ENCODE measurements around the gene RAB6A. TPM values are rescaled to one million over a fixed set of nuclear protein-coding genes. Genes with fewer than 3 reads are reported as not detected.

Gene RAB6A
- total and polyA plus RNA-seq, 10 of the 15 experiments (the other 5 are each of a cell fraction or from before 2014, with no cell fraction given): 9.8 to 107 (median 34.1) TPM

DNA sequence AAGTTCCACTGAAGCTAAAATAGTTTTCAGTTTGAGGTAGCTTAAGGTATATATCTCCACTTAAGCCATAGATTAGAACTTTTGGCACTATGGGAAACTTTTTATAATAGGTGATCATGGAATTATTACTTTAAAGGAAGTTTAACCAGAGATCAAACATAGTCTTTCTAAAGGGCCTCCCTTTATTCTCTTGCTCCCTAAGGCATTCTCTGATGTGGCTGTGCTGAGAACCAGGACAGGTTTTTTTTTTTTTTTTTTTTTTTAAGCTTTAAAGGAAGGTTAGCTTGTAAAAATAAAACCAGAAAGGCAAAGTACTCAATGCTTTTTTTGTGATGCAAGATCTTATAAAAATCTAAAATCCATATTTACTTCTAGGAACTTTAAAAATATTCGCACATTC lies 23.9 kb upstream of the RAB6A start:
- 92% methylated on average over 1 of the region's 1 CpG for WGBS (ENCODE audit: insufficient coverage, insufficient replicate concordance, low lambda C conversion rate, missing lambda C conversion rate)
- no TSS peak for BruUV-seq (replicated peaks)
- H3K4me1 ChIP-seq (ENCODE audit: control insufficient read depth, insufficient read depth, low read length): peaks cover 4% of the 10 kb centered on the region; the same call in 1 of the 2 replicates
- ATAC-seq (no peak), DNase-seq (ENCODE audit: low read depth, low spot score) (no peak), FAIRE-seq (no peak)
- H3K4me2 ChIP-seq (ENCODE audit: control insufficient read depth, insufficient read depth): no peak overlapping the region
- no peak overlapping the region for H3K9ac ChIP-seq (ENCODE audit: control insufficient read depth, insufficient read depth, low read length)
- H3K9me3 ChIP-seq (replicated peaks; ENCODE audit: control insufficient read depth, insufficient read depth, low read length): no peaks in the 10 kb centered on the region
- ChIA-PET RAD21 (ENCODE audit: unreplicated experiment) (interaction anchor here (0.6 kb wide), 1 partner anchor 26 kb away, joined by 3 read pairs; no protein-coding TSS in a partner anchor), CTCF (no interaction called here), POLR2A (interaction anchor here (0.5 to 1.6 kb wide), 6 partner anchors 24 to 706 kb away, joined by 3 to 5 read pairs (median 4); partner anchors contain the start of genes COA4, PAAF1 and RAB6A), SMC1A (ENCODE audit: uncharacterized antibody, unreplicated experiment) (interaction anchor here (1.0 to 1.2 kb wide), 3 partner anchors 9 to 433 kb away, joined by 3 to 5 read pairs (median 3); no protein-coding TSS in a partner anchor)
- H4K20me1 ChIP-seq (ENCODE audit: control insufficient read depth, insufficient read depth): no peaks in the 10 kb centered on the region
- in situ Hi-C loops (cut with MboI) (no loop called here), intact Hi-C loops (cut with micrococcal nuclease; ENCODE audit: unreplicated experiment) (no loop called here)
- no peaks in the 10 kb centered on the region for H3K36me3 ChIP-seq (ENCODE audit: control insufficient read depth in 2 of 2, insufficient read depth in 2 of 2, low read length in 1 of 2)
- no peak overlapping the region for H3K27ac ChIP-seq (ENCODE audit: control insufficient read depth, insufficient read depth)
- peaks cover 16% of the 10 kb centered on the region for H3K79me2 ChIP-seq (ENCODE audit: control insufficient read depth, insufficient read depth, low read length)
- no peak overlapping the region for H2AFZ ChIP-seq (ENCODE audit: control insufficient read depth, low read depth, low read length)
- H3K27me3 ChIP-seq (replicated peaks in 1 of 2; ENCODE audit: control insufficient read depth in 2 of 2, insufficient read depth in 2 of 2, low read length in 1 of 2): no peaks in the 10 kb centered on the region
- H3K4me3 ChIP-seq: no peak overlapping the region
- TF ChIP-seq RB1 (IDR thresholded peaks at IDR 0.05; ENCODE audit: borderline replicate concordance) (no peak), CREM (IDR thresholded peaks at IDR 0.05; ENCODE audit: low read depth) (no peak), TCF7 (IDR thresholded peaks at IDR 0.05; ENCODE audit: borderline replicate concordance) (no peak), BACH1 (IDR thresholded peaks at IDR 0.05; ENCODE audit: borderline replicate concordance) (no peak), MYB (IDR thresholded peaks at IDR 0.05; ENCODE audit: borderline replicate concordance, low read depth, low read length) (no peak), STAT3 (IDR thresholded peaks at IDR 0.05; ENCODE audit: low read depth, low read length) (no peak), RAD21 (IDR thresholded peaks at IDR 0.05; ENCODE audit: insufficient read depth, low read depth, low read length) (no peak), NFIC (IDR thresholded peaks at IDR 0.05; ENCODE audit: low read depth, low read length) (no peak), TARDBP (IDR thresholded peaks at IDR 0.05; ENCODE audit: borderline replicate concordance) (no peak), ESRRA (IDR thresholded peaks at IDR 0.05; ENCODE audit: low read length) (no peak)
- TF ChIP-seq, protein P1, sequence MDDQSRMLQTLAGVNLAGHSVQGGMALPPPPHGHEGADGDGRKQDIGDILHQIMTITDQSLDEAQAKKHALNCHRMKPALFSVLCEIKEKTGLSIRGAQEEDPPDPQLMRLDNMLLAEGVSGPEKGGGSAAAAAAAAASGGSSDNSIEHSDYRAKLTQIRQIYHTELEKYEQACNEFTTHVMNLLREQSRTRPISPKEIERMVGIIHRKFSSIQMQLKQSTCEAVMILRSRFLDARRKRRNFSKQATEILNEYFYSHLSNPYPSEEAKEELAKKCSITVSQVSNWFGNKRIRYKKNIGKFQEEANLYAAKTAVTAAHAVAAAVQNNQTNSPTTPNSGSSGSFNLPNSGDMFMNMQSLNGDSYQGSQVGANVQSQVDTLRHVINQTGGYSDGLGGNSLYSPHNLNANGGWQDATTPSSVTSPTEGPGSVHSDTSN (IDR thresholded peaks at IDR 0.05; ENCODE audit: insufficient replicate concordance, low read depth, low read length): no peak
- TF ChIP-seq, protein P2, sequence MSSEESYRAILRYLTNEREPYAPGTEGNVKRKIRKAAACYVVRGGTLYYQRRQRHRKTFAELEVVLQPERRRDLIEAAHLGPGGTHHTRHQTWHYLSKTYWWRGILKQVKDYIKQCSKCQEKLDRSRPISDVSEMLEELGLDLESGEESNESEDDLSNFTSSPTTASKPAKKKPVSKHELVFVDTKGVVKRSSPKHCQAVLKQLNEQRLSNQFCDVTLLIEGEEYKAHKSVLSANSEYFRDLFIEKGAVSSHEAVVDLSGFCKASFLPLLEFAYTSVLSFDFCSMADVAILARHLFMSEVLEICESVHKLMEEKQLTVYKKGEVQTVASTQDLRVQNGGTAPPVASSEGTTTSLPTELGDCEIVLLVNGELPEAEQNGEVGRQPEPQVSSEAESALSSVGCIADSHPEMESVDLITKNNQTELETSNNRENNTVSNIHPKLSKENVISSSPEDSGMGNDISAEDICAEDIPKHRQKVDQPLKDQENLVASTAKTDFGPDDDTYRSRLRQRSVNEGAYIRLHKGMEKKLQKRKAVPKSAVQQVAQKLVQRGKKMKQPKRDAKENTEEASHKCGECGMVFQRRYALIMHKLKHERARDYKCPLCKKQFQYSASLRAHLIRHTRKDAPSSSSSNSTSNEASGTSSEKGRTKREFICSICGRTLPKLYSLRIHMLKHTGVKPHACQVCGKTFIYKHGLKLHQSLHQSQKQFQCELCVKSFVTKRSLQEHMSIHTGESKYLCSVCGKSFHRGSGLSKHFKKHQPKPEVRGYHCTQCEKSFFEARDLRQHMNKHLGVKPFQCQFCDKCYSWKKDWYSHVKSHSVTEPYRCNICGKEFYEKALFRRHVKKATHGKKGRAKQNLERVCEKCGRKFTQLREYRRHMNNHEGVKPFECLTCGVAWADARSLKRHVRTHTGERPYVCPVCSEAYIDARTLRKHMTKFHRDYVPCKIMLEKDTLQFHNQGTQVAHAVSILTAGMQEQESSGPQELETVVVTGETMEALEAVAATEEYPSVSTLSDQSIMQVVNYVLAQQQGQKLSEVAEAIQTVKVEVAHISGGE (CRISPR knock-in tag; IDR thresholded peaks at IDR 0.05): no peak
- TF ChIP-seq, protein P3, sequence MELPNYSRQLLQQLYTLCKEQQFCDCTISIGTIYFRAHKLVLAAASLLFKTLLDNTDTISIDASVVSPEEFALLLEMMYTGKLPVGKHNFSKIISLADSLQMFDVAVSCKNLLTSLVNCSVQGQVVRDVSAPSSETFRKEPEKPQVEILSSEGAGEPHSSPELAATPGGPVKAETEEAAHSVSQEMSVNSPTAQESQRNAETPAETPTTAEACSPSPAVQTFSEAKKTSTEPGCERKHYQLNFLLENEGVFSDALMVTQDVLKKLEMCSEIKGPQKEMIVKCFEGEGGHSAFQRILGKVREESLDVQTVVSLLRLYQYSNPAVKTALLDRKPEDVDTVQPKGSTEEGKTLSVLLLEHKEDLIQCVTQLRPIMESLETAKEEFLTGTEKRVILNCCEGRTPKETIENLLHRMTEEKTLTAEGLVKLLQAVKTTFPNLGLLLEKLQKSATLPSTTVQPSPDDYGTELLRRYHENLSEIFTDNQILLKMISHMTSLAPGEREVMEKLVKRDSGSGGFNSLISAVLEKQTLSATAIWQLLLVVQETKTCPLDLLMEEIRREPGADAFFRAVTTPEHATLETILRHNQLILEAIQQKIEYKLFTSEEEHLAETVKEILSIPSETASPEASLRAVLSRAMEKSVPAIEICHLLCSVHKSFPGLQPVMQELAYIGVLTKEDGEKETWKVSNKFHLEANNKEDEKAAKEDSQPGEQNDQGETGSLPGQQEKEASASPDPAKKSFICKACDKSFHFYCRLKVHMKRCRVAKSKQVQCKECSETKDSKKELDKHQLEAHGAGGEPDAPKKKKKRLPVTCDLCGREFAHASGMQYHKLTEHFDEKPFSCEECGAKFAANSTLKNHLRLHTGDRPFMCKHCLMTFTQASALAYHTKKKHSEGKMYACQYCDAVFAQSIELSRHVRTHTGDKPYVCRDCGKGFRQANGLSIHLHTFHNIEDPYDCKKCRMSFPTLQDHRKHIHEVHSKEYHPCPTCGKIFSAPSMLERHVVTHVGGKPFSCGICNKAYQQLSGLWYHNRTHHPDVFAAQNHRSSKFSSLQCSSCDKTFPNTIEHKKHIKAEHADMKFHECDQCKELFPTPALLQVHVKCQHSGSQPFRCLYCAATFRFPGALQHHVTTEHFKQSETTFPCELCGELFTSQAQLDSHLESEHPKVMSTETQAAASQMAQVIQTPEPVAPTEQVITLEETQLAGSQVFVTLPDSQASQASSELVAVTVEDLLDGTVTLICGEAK (IDR thresholded peaks at IDR 0.05; ENCODE audit: borderline replicate concordance): no peak
- TF ChIP-seq, protein P4, sequence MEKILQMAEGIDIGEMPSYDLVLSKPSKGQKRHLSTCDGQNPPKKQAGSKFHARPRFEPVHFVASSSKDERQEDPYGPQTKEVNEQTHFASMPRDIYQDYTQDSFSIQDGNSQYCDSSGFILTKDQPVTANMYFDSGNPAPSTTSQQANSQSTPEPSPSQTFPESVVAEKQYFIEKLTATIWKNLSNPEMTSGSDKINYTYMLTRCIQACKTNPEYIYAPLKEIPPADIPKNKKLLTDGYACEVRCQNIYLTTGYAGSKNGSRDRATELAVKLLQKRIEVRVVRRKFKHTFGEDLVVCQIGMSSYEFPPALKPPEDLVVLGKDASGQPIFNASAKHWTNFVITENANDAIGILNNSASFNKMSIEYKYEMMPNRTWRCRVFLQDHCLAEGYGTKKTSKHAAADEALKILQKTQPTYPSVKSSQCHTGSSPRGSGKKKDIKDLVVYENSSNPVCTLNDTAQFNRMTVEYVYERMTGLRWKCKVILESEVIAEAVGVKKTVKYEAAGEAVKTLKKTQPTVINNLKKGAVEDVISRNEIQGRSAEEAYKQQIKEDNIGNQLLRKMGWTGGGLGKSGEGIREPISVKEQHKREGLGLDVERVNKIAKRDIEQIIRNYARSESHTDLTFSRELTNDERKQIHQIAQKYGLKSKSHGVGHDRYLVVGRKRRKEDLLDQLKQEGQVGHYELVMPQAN (conservative IDR thresholded peaks at IDR 0.05): no peak

Measured in GM12878 (cell line).